Measurements from ENCODE around the gene APCDD1. TPM values are rescaled to one million over a fixed set of nuclear protein-coding genes. Genes with fewer than 3 reads are reported as not detected.

The APCDD1 gene
- total RNA-seq, 1 experiment from 2014 or later: not detected

DNA sequence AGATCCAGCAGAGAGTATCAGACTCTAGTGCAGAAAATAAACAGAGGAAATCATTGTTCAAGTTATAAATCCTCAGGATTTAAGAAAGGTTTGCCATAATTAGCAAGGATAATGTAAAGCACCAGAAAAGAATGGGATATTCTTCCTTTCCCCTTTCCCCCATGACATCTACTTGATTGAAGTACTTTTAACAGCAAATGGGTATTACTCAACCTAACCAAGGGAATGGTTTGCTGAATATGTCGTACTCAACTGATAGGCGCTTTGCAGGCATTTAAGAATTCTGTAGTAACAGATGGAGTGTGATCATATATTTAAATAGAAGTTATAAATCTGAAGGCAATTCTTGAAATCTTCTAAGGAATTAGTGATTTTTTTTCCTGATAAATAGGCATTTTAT is 2.7 kb downstream of the APCDD1 start:
- H3K27ac ChIP-seq (ENCODE audit: low read depth, low read length): no peak overlapping the region
- H3K4me1 ChIP-seq (ENCODE audit: control insufficient read depth in 1 of 2, insufficient read depth in 2 of 2, low read length in 2 of 2): no peaks in the 10 kb centered on the region
- no peak overlapping the region for H2AFZ ChIP-seq (ENCODE audit: low read depth, low read length, poor library complexity, severe bottlenecking)
- intact Hi-C loops (cut with micrococcal nuclease): no loop called here
- no peaks in the 10 kb centered on the region for H3K9me2 ChIP-seq (ENCODE audit: insufficient read depth)
- H3K79me2 ChIP-seq (ENCODE audit: insufficient read depth, low read length): no peaks in the 10 kb centered on the region
- H3K4me3 ChIP-seq (replicated peaks in 1 of 2; ENCODE audit: low read depth in 1 of 2, low read length in 2 of 2): no peak overlapping the region
- TF ChIP-seq RAD21 (IDR thresholded peaks at IDR 0.05; ENCODE audit: low read depth): no peak
- TF ChIP-seq ZFX (IDR thresholded peaks at IDR 0.05): no peak
- TF ChIP-seq EGR1 (IDR thresholded peaks at IDR 0.05; ENCODE audit: low read depth): no peak
- TF ChIP-seq ELF1 (IDR thresholded peaks at IDR 0.05; ENCODE audit: borderline replicate concordance, low read depth): no peak
- TF ChIP-seq, protein P1, sequence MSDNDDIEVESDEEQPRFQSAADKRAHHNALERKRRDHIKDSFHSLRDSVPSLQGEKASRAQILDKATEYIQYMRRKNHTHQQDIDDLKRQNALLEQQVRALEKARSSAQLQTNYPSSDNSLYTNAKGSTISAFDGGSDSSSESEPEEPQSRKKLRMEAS (IDR thresholded peaks at IDR 0.05): no peak
- TF ChIP-seq, protein P2, sequence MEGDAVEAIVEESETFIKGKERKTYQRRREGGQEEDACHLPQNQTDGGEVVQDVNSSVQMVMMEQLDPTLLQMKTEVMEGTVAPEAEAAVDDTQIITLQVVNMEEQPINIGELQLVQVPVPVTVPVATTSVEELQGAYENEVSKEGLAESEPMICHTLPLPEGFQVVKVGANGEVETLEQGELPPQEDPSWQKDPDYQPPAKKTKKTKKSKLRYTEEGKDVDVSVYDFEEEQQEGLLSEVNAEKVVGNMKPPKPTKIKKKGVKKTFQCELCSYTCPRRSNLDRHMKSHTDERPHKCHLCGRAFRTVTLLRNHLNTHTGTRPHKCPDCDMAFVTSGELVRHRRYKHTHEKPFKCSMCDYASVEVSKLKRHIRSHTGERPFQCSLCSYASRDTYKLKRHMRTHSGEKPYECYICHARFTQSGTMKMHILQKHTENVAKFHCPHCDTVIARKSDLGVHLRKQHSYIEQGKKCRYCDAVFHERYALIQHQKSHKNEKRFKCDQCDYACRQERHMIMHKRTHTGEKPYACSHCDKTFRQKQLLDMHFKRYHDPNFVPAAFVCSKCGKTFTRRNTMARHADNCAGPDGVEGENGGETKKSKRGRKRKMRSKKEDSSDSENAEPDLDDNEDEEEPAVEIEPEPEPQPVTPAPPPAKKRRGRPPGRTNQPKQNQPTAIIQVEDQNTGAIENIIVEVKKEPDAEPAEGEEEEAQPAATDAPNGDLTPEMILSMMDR (IDR thresholded peaks at IDR 0.05 in 2 of 3, conservative IDR thresholded peaks at IDR 0.05 in 1 of 3; ENCODE audit: borderline replicate concordance in 1 of 3, insufficient read depth in 1 of 3, low read depth in 2 of 3, low read length in 2 of 3): no peak
- TF ChIP-seq SIN3A (IDR thresholded peaks at IDR 0.05; ENCODE audit: low read depth): no peak
- no peak for TF ChIP-seq ZNF274 (IDR thresholded peaks at IDR 0.05; ENCODE audit: low read depth, low read length)
- no peak for TF ChIP-seq CBX3 (IDR thresholded peaks at IDR 0.05; ENCODE audit: low read depth)
- TF ChIP-seq FOSL1 (IDR thresholded peaks at IDR 0.05; ENCODE audit: low read depth): no peak
- no peak for TF ChIP-seq CEBPB (IDR thresholded peaks at IDR 0.05; ENCODE audit: low read depth)
- TF ChIP-seq EZH2 (IDR thresholded peaks at IDR 0.05): no peak
- no peak for TF ChIP-seq YY1 (IDR thresholded peaks at IDR 0.05; ENCODE audit: extremely low read depth, insufficient replicate concordance, low read depth, low read length)
- H3K9ac ChIP-seq (ENCODE audit: low read length): no peak overlapping the region
- ATAC-seq (no peak), DNase-seq (ENCODE audit: low read depth, low spot score) (no peak)
- ChIA-PET CTCF (no interaction called here), RAD21 (ENCODE audit: low non-redundant PET in 1 of 2, low total read pairs in 2 of 2, uncharacterized antibody in 2 of 2, unreplicated experiment in 2 of 2) (no interaction called here), POLR2A (no interaction called here)
- no peaks in the 10 kb centered on the region for H4K20me1 ChIP-seq (ENCODE audit: insufficient read depth)
- peaks cover 41% of the 10 kb centered on the region for H3K27me3 ChIP-seq (ENCODE audit: insufficient read depth, low read length)
- no peak overlapping the region for H3K4me2 ChIP-seq (ENCODE audit: low read length)
- no TSS peak for BruUV-seq (replicated peaks)
- H3K9me3 ChIP-seq (ENCODE audit: control insufficient read depth in 1 of 2, insufficient read depth in 1 of 2, low read depth in 1 of 2, low read length in 2 of 2): no peaks in the 10 kb centered on the region
- no peaks in the 10 kb centered on the region for H3K36me3 ChIP-seq (ENCODE audit: control insufficient read depth in 1 of 2, insufficient read depth in 2 of 2, low read length in 2 of 2)
